Measurements from ENCODE around the gene SRRM4. TPM values are rescaled to one million over a fixed set of nuclear protein-coding genes. Genes with fewer than 3 reads are reported as not detected.
"Not testable (repeated sequence)": the region's sequence is repeated elsewhere in the genome, so short reads cannot be mapped to it uniquely, and the experiment has no call there.

Gene SRRM4
- total and polyA plus RNA-seq, 12 donors = 0.06 to 0.49 (median 0.29) TPM

- Histone ChIP-seq H3K27me3 (peaks cover 0 to 5% (median 5%) of the 10 kb centered on the region in 7 donors), H3K9me3 (peaks cover 0 to 28% (median 0%) of the 10 kb centered on the region in 11 donors), H3K36me3 (no peaks in the 10 kb centered on the region), H3K4me3 (no peak overlapping the region), H3K4me1 (no peaks in the 10 kb centered on the region), H3K27ac (no peak overlapping the region)
- intact Hi-C loops (cut with DNase I) = no loop called here
- ATAC-seq = no peak
- 93 to 95% methylated on average over 1 of the region's 1 CpG for WGBS, 2 donors
- TF ChIP-seq CTCF (IDR thresholded peaks at IDR 0.05) = no peak
- DNase-seq = no peak
Observed at GRCh38 chr12:119102714-119103113, 121.4 kb downstream of the SRRM4 start.

GRCh38 chr12:119104969-119105368 is 123.6 kb downstream of the SRRM4 start:
- H3K27me3 ChIP-seq; H3K27ac ChIP-seq; DNase-seq; H3K36me3 ChIP-seq; H3K4me3 ChIP-seq; H3K4me1 ChIP-seq; ATAC-seq; intact Hi-C loops (cut with DNase I): not testable (repeated sequence)
- WGBS, 2 donors = 92 to 98% methylated on average over 4 of the region's 4 CpGs
- H3K9me3 ChIP-seq = peaks cover 0 to 17% (median 0%) of the 10 kb centered on the region in 11 donors

- peaks cover 0 to 6% (median 0%) of the 10 kb centered on the region in 9 donors for H3K4me1 ChIP-seq
- H3K4me3 ChIP-seq = no peak overlapping the region
- 76 to 82% methylated on average over 9 of the region's 9 CpGs for WGBS, 2 donors
- no peak overlapping the region for H3K27ac ChIP-seq
- no peak for DNase-seq
- peaks cover 0 to 3% (median 0%) of the 10 kb centered on the region in 11 donors for H3K9me3 ChIP-seq
- H3K27me3 ChIP-seq = peaks cover 0 to 9% (median 0%) of the 10 kb centered on the region in 7 donors
- ATAC-seq = no peak
- intact Hi-C loops (cut with DNase I) = loop anchor here in 5 of 10 donors (10.0 kb wide), 5 partner anchors 61 to 431 kb away; partner anchors contain the start of gene HSPB8 (in 1 of the 5)
- TF ChIP-seq CTCF (IDR thresholded peaks at IDR 0.05) = no peak
- no peaks in the 10 kb centered on the region for H3K36me3 ChIP-seq
Observed at GRCh38 chr12:119113496-119113986, 132.2 kb downstream of the SRRM4 start.

- Histone ChIP-seq H3K9me3 (no peaks in the 10 kb centered on the region), H3K4me1 (peaks cover 0 to 6% (median 0%) of the 10 kb centered on the region in 9 donors), H3K36me3 (no peaks in the 10 kb centered on the region), H3K27ac (no peak overlapping the region), H3K27me3 (peaks cover 0 to 9% (median 0%) of the 10 kb centered on the region in 7 donors), H3K4me3 (no peak overlapping the region)
- TF ChIP-seq CTCF (IDR thresholded peaks at IDR 0.05) = no peak
- DNase-seq (no peak), ATAC-seq (no peak)
- 89 to 93% methylated on average over 3 of the region's 3 CpGs for WGBS, 2 donors
- intact Hi-C loops (cut with DNase I) = loop anchor here in 7 of 10 donors (2.0 to 10.0 kb wide), 8 partner anchors 61 to 431 kb away; partner anchors contain the start of gene HSPB8 (in 1 of the 7)
Observed at GRCh38 chr12:119114294-119114693, 133.0 kb downstream of the SRRM4 start.

GRCh38 chr12:119115296-119115905 is 134.1 kb downstream of the SRRM4 start:
- H3K36me3 ChIP-seq = no peaks in the 10 kb centered on the region
- H3K27ac ChIP-seq = no peak overlapping the region
- DNase-seq = peak in 1 of 2 donors; percentile 51
- ATAC-seq = peak in 6 of 8 donors; percentile 43 to 69 (median 57)
- H3K4me3 ChIP-seq = no peak overlapping the region
- H3K9me3 ChIP-seq = no peaks in the 10 kb centered on the region
- 29 to 31% methylated on average over 2 of the region's 2 CpGs for WGBS, 2 donors
- peak; percentile 85 to 96 (median 93) for TF ChIP-seq CTCF (IDR thresholded peaks at IDR 0.05)
- intact Hi-C loops (cut with DNase I) = loop anchor here (1.0 to 10.0 kb wide), 13 partner anchors 59 to 432 kb away; partner anchors contain the start of gene HSPB8 (in 1 of the 10)
- H3K4me1 ChIP-seq = peaks cover 0 to 6% (median 0%) of the 10 kb centered on the region in 9 donors
- H3K27me3 ChIP-seq = peaks cover 0 to 7% (median 0%) of the 10 kb centered on the region in 7 donors

Measured in heart right ventricle (tissue), 16 donors.